Measurements from ENCODE around the gene SORCS2. TPM values are rescaled to one million over a fixed set of nuclear protein-coding genes. Genes with fewer than 3 reads are reported as not detected.
"Not testable (repeated sequence)": the region's sequence is repeated elsewhere in the genome, so short reads cannot be mapped to it uniquely, and the experiment has no call there.

The SORCS2 gene
- total RNA-seq, 1 experiment from 2014 or later = 0.05 TPM

DNA sequence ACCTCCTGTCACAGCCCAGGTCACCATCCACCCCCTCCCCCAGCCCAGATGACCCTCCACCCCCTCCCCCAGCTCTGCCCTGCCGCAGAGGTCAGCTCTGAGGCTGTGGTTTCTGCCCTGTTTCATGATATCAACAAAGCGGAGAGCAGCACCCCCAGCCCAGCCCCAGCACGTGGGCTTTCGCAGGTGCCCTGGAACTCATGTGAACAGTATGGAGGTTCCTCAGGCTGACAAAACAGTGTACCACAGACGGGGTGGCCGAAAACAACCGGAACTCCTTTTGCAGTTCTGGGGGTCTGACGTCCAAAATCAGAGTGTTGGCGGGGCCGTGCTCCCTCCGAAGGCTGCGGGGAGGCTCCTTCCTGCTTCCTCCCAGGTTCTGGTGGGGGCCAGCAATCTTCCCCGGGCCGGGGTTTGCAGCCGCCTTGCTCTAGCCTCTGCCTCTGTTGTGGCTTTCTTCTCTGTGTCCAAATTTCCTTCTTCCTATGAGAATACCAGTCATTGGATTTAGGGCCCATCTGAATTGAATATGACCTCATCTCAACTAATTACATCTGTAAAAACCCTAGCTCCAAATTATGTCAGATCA lies 250.3 kb downstream of the SORCS2 start:
- H3K27ac ChIP-seq = no peak overlapping the region
- H3K36me3 ChIP-seq = no peaks in the 10 kb centered on the region
- no peaks in the 10 kb centered on the region for H3K27me3 ChIP-seq (replicated peaks)
- no peak for DNase-seq (ENCODE audit: low read depth in 1 of 2, low spot score in 2 of 2)
- no peak overlapping the region for H3K4me3 ChIP-seq
- no peaks in the 10 kb centered on the region for H3K4me1 ChIP-seq (replicated peaks)
- H3K9me3 ChIP-seq (replicated peaks) = no peaks in the 10 kb centered on the region

DNA sequence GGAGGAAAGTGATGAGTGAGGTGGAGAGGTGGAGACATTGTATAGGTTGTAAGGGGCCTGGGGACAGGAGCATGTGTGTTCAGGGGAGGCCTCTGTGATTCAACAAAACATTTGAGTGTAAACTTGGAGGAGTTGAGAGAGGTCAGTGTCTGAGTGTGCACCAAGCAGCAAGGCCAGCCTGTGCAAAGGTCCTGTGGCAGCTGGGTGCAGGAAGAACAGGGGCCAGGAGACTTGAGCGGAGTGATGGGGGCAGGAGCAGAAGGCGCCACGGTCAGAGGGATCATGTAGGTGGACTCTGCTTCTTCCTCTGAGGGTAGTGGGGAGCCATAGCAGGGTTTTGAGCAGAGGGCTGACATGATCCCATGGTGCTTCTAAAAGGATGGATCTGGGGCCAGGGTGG lies 252.0 kb downstream of the SORCS2 start:
- no peaks in the 10 kb centered on the region for H3K36me3 ChIP-seq
- DNase-seq (ENCODE audit: low read depth in 1 of 2, low spot score in 2 of 2) = no peak
- no peak overlapping the region for H3K27ac ChIP-seq
- no peaks in the 10 kb centered on the region for H3K27me3 ChIP-seq (replicated peaks)
- no peaks in the 10 kb centered on the region for H3K9me3 ChIP-seq (replicated peaks)
- no peak overlapping the region for H3K4me3 ChIP-seq
- H3K4me1 ChIP-seq (replicated peaks) = no peaks in the 10 kb centered on the region

DNA sequence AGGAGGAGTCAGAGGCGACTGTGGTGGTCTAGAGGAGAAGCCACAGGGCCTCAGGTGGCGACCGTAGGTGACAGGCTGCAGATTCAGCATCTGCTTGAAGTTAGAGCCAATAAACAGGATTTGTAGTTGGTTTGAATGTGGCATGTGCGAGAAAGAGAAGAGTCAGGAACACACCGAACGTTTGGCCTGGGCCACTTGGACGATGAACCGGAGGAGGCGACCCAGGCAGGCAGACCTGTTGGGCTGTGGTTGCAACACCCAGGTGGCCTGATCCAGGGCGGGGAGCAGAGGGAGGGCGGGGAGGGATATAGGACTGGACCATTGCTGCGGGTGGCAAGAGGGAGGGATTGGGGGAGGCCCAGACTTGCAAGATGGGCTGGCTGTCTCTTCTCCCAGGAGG lies 252.4 kb downstream of the SORCS2 start:
- H3K4me1 ChIP-seq (replicated peaks) = no peaks in the 10 kb centered on the region
- no peak overlapping the region for H3K4me3 ChIP-seq
- no peaks in the 10 kb centered on the region for H3K36me3 ChIP-seq
- no peak overlapping the region for H3K27ac ChIP-seq
- H3K27me3 ChIP-seq (replicated peaks) = no peaks in the 10 kb centered on the region
- no peaks in the 10 kb centered on the region for H3K9me3 ChIP-seq (replicated peaks)
- no peak for DNase-seq (ENCODE audit: low read depth in 1 of 2, low spot score in 2 of 2)

DNA sequence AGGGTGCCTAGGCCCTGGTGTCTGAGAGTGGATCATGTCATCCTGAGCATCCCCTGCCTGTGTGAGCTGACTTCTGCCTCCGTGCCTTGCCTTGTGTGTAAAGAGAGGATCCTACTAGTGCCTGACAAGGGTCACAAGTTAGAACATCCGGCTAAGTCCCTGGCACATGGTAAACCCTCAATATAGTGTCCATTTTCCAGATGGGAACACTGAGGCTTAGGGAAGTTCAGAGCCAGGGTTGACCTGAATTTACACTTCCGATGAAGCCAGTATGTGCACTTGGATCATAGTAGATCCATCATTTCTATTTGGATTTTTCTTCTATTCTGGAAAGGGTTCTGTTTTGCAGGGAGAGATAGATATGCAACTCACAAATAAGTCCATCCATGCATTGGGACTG lies 254.9 kb downstream of the SORCS2 start:
- Histone ChIP-seq H3K27ac (no peak overlapping the region), H3K4me1 (replicated peaks) (no peaks in the 10 kb centered on the region), H3K27me3 (replicated peaks) (no peaks in the 10 kb centered on the region), H3K4me3 (no peak overlapping the region), H3K9me3 (replicated peaks) (no peaks in the 10 kb centered on the region), H3K36me3 (no peaks in the 10 kb centered on the region)
- DNase-seq (ENCODE audit: low read depth in 1 of 2, low spot score in 2 of 2) = no peak

DNA sequence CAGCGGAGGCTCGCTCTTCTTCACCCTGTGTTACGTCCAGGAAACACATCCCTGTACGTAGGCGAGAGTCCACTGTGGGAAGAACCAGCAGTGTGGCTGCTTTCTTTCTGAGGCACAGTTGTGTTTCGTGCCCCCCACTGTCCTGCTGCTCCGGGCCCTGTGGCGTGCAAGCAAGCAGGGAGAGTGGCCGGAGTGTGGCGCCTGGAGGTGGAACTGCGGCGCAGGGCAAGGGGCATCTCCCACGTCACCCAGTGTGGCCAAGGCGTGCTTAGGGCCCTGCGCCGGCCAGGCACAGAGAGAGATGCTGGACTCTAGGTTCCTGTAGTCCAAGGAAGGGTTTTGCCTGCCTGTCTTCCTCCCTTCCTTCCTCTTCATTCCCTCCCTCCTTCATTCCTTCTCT lies 255.7 kb downstream of the SORCS2 start:
- Histone ChIP-seq H3K27me3 (replicated peaks) (no peaks in the 10 kb centered on the region), H3K36me3 (no peaks in the 10 kb centered on the region), H3K4me1 (replicated peaks) (no peaks in the 10 kb centered on the region), H3K27ac (no peak overlapping the region), H3K9me3 (replicated peaks) (no peaks in the 10 kb centered on the region), H3K4me3 (no peak overlapping the region)
- no peak for DNase-seq (ENCODE audit: low read depth in 1 of 2, low spot score in 2 of 2)

DNA sequence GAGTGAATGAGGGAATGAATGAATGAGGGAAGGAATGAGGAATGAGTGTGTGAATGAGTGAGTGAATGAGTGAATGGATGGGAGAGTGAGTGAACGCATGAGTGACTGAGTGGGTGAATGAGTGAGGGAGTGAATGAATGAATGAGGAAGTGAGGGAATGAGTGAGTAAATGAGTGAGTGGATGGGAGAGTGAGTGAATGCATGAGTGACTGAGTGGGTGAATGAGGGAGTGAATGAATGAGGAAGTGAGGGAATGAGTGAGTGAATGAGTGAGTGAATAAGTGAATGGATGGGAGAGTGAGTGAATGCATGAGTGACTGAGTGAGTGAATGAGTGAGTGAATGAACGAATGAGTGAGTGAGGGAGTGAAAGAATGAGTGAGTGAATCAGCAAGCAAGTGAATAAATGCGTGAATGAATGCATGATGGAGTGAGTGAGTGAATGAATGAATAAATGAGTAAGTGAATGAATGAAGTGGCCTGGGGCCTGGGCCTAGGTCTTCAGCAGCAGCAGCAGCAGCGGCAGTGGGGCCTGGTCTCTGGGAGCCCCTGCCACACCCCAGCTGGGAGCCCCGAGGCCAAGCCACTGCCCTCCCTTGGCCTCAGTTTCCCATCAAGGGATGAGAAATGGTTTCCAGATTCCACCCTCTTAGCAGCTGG lies 258.6 kb downstream of the SORCS2 start:
- Histone ChIP-seq H3K4me1 (replicated peaks) (no peaks in the 10 kb centered on the region), H3K36me3 (no peaks in the 10 kb centered on the region), H3K4me3 (no peak overlapping the region), H3K9me3 (replicated peaks) (no peaks in the 10 kb centered on the region), H3K27ac (no peak overlapping the region), H3K27me3 (replicated peaks) (no peaks in the 10 kb centered on the region)
- no peak for DNase-seq (ENCODE audit: low read depth in 1 of 2, low spot score in 2 of 2)

DNA sequence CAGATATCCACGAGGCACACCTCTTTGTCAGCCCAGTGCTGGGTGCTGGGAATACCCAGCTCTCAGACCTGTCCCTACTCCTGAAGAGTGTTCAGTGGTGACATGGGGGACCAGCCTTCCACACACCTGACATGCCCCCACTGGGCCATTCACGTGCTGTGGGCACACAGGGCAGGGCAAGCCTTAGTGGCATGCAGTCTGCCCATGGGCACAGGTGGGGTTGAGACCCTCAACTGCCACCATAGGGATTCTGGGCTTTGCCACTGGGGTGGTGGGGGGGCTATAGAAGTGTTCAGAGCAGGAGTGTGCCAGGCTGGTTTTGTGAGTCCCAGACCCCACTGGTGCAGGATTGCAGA lies 259.1 kb downstream of the SORCS2 start:
- Histone ChIP-seq H3K27ac (no peak overlapping the region), H3K4me1 (replicated peaks) (no peaks in the 10 kb centered on the region), H3K9me3 (replicated peaks) (no peaks in the 10 kb centered on the region), H3K4me3 (no peak overlapping the region), H3K27me3 (replicated peaks) (no peaks in the 10 kb centered on the region), H3K36me3 (no peaks in the 10 kb centered on the region)
- DNase-seq (ENCODE audit: low read depth in 1 of 2, low spot score in 2 of 2) = no peak

DNA sequence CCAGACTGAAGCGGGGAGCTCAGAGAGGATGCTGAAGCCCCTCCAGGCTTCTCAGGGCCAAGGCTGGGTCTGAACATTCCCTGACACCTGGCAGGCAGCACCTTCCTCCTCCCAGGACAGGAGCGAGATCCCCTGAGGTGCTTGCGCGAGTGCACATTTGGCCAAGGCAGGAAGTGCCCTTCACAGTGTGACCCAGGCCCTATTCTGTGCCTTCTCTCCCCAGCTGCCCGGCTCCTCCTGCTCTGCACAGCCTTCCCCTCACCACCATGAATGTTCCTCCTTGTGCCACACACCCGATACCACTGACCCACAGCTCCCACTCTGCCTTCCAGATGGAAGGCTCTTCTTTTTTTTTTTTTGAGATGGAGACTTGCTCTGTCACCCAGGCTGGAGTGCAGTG lies 259.5 kb downstream of the SORCS2 start:
- DNase-seq (ENCODE audit: low read depth in 1 of 2, low spot score in 2 of 2) = no peak
- Histone ChIP-seq H3K27ac (no peak overlapping the region), H3K4me1 (replicated peaks) (no peaks in the 10 kb centered on the region), H3K36me3 (no peaks in the 10 kb centered on the region), H3K27me3 (replicated peaks) (no peaks in the 10 kb centered on the region), H3K4me3 (no peak overlapping the region), H3K9me3 (replicated peaks) (no peaks in the 10 kb centered on the region)

DNA sequence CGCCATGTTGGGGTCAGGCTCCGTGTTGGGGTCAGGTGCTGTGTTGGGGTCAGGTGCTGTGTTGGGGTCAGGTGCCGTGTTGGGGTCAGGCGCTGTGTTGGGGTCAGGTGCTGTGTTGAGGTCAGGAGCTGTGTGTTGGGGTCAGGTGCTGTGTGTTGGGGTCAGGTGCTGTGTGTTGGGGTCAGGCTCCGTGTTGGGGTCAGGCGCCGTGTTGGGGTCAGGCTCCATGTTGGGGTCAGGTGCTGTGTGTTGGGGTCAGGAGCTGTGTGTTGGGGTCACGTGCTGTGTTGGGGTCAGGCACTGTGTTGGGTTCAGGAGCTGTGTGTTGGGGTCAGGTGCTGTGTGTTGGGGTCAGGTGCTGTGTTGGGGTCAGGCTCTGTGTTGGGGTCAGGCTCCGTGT lies 260.5 kb downstream of the SORCS2 start:
- H3K4me3 ChIP-seq; DNase-seq (ENCODE audit: low read depth in 1 of 2, low spot score in 2 of 2): not testable (repeated sequence)

DNA sequence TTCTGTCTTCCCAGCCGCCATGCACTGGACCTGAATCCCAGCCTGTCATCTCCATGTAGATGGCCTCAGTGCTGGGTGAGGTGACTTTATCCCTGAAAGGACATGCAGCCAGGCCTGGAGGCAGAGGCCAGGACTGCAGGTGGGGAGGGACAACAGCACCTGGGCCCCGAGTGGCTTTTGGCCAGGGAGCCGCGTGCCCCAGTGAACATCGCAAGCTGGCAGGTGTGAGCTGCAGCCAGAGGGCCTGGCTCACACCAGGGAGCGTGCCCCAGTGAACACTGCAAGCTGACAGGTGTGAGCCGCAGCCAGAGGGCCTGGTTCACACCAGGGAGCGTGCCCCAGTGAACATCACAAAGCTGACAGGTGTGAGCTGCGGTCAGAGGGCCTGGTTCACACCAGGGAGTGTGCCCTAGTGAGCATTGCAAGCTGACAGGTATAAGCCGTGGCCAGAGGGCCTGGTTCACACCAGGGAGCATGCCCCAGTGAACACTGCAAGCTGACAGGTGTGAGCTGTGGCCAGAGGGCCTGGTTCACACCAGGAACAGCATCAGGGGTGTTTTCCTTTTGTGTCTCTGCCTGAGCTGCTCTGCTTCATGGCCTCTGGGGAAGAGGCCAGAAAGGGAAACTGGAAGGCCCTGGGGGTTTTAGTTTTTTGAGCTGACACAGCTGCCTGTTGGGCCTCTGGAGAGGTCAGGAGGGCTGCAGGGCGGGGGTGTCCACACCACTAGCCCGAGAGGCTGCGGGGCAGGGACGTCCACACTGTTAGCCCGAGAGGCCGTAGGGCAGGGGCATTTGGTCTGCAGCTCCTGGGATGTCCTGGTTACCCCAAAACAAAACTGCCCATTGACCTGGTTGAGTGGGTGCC lies 265.1 kb downstream of the SORCS2 start:
- Histone ChIP-seq H3K27me3 (replicated peaks) (no peaks in the 10 kb centered on the region), H3K4me3 (no peak overlapping the region), H3K4me1 (replicated peaks) (no peaks in the 10 kb centered on the region), H3K27ac (no peak overlapping the region), H3K36me3 (no peaks in the 10 kb centered on the region), H3K9me3 (replicated peaks) (no peaks in the 10 kb centered on the region)
- DNase-seq (ENCODE audit: low read depth in 1 of 2, low spot score in 2 of 2) = no peak

More for the DNA sequence above, 260.5 kb downstream of the SORCS2 start:
- not testable (repeated sequence) for H3K4me1 ChIP-seq (replicated peaks); H3K36me3 ChIP-seq; H3K27ac ChIP-seq; H3K27me3 ChIP-seq (replicated peaks); H3K9me3 ChIP-seq (replicated peaks)

DNA sequence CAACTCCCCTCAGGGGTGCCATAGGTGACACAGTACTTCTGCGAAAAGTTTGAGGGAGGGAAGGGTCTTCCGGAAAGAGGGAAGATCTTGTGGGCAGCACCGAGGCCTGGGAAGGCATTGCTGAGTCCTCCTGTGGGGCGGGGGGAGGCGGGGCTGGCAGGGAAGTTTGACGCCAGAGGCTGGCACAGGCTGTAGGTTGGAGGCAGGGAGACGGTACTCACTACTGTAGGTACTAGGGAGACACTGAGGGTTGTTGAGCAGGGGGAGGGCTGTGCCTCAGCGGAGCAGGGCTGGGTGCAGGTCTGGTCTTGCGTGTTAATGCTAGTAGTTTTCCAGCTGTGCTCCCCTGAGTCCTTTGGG lies 265.7 kb downstream of the SORCS2 start:
- H3K4me1 ChIP-seq (replicated peaks) = no peaks in the 10 kb centered on the region
- no peak for DNase-seq (ENCODE audit: low read depth in 1 of 2, low spot score in 2 of 2)
- no peaks in the 10 kb centered on the region for H3K9me3 ChIP-seq (replicated peaks)
- H3K27ac ChIP-seq = no peak overlapping the region
- H3K36me3 ChIP-seq = no peaks in the 10 kb centered on the region
- H3K4me3 ChIP-seq = no peak overlapping the region
- no peaks in the 10 kb centered on the region for H3K27me3 ChIP-seq (replicated peaks)

DNA sequence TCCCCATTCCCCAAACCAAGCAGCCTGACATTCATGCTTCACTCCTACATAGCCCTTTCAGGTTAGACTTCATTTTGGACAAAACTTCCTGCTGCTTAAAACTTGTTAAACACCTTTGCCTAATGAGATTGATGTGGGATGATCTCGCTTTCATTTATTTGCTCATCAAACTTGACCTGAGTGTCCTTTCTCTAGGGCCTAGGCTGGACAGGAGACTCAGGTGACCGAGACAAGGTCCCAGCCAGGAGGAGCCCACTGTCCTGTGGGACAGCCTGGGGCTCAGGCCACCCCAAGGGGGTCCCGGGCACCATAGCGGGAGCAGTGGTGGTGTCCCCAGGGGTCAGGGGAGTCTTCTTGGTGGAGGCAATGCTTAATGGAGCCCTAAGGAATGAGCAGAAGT lies 266.1 kb downstream of the SORCS2 start:
- no peaks in the 10 kb centered on the region for H3K36me3 ChIP-seq
- H3K9me3 ChIP-seq (replicated peaks) = no peaks in the 10 kb centered on the region
- no peak for DNase-seq (ENCODE audit: low read depth in 1 of 2, low spot score in 2 of 2)
- no peak overlapping the region for H3K27ac ChIP-seq
- no peaks in the 10 kb centered on the region for H3K27me3 ChIP-seq (replicated peaks)
- H3K4me1 ChIP-seq (replicated peaks) = no peaks in the 10 kb centered on the region
- no peak overlapping the region for H3K4me3 ChIP-seq

DNA sequence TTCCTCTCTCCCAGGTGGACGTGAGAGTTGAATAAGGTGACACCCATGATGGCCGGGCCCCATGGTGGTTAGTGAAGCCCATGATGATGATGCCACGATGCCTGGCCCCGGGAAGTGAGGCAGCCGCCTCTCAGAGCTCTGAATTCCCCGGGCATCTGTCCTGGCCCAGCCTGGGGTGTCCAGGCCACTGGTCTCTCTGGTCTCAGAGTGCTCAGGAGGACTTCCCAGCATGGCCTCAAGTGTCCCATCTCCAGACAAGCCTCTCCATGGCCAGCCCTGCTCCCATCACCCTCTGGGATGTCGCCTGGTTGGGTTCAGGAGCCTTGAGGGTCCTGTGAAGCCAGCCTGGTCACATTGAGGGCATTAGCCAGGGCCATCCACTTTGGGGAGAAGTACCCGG lies 267.1 kb downstream of the SORCS2 start:
- Histone ChIP-seq H3K4me3 (no peak overlapping the region), H3K4me1 (replicated peaks) (no peaks in the 10 kb centered on the region), H3K9me3 (replicated peaks) (no peaks in the 10 kb centered on the region), H3K36me3 (no peaks in the 10 kb centered on the region), H3K27me3 (replicated peaks) (no peaks in the 10 kb centered on the region), H3K27ac (no peak overlapping the region)
- no peak for DNase-seq (ENCODE audit: low read depth in 1 of 2, low spot score in 2 of 2)

DNA sequence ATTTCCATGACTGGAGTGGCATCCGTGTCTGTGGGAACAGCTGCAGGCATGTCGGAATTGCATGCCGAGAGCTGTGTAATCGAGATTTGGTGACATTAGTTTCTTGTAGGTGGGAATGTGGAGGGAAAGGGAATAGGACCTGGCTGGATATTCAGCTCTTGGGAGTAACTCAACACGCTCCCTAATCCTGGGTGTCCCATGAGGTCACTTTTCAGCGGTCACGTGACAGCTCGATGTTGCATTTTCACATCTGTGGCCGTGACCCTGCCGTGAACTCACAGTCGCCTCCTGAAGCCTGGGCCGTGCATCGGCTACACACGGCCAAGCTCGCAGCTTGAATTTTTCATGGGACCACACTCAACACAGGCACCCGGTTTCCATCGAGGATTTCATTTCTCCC lies 268.2 kb downstream of the SORCS2 start:
- no peaks in the 10 kb centered on the region for H3K27me3 ChIP-seq (replicated peaks)
- no peaks in the 10 kb centered on the region for H3K9me3 ChIP-seq (replicated peaks)
- H3K4me3 ChIP-seq = no peak overlapping the region
- no peak overlapping the region for H3K27ac ChIP-seq
- H3K36me3 ChIP-seq = no peaks in the 10 kb centered on the region
- no peaks in the 10 kb centered on the region for H3K4me1 ChIP-seq (replicated peaks)
- no peak for DNase-seq (ENCODE audit: low read depth in 1 of 2, low spot score in 2 of 2)
